Measurements from ENCODE around the gene IL13RA1. TPM values are rescaled to one million over a fixed set of nuclear protein-coding genes. Genes with fewer than 3 reads are reported as not detected.

The IL13RA1 gene
- polyA plus RNA-seq, 3 donors = 48.8 to 74.6 (median 72.6) TPM

DNA sequence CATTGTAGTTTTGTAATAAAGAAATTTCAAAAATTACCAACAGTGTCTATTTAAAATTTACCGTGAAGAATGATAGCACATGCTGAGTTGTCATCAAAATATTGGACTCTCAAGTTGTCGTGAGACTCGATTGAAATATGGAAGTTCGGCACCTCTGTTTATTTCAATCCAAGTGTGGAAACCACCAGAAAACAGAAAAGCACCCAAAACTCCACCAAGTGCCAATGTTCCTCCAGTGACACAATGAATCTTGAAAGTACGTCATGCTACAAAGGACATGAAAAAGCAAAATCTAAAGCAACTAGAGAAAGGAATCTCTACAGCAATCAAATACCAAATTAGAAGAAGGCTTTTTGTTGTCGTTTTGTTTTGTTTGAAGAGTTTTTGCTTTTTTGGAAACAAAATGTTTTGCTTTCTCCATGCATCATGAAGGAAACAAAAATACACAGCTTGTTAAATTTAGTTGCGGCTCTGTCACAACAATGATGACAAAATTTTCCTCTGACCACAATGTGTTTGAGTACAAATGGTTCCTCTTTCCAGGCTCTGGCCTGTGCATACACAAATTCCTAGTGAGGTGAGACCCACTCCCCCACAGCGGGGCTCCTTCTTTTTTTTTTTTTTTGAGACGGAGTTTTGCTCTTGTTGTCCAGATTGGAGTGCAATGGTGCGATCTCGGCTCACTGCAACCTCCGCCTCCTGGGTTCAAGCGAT is 9.6 kb upstream of the IL13RA1 start:
- TF ChIP-seq, protein P1, sequence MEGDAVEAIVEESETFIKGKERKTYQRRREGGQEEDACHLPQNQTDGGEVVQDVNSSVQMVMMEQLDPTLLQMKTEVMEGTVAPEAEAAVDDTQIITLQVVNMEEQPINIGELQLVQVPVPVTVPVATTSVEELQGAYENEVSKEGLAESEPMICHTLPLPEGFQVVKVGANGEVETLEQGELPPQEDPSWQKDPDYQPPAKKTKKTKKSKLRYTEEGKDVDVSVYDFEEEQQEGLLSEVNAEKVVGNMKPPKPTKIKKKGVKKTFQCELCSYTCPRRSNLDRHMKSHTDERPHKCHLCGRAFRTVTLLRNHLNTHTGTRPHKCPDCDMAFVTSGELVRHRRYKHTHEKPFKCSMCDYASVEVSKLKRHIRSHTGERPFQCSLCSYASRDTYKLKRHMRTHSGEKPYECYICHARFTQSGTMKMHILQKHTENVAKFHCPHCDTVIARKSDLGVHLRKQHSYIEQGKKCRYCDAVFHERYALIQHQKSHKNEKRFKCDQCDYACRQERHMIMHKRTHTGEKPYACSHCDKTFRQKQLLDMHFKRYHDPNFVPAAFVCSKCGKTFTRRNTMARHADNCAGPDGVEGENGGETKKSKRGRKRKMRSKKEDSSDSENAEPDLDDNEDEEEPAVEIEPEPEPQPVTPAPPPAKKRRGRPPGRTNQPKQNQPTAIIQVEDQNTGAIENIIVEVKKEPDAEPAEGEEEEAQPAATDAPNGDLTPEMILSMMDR (IDR thresholded peaks at IDR 0.05) = no peak
- peak overlapping the region; percentile 70 for H3K9ac ChIP-seq (ENCODE audit: insufficient read depth, low read length, poor library complexity, severe bottlenecking)
- no peaks in the 10 kb centered on the region for H3K36me3 ChIP-seq (replicated peaks in 1 of 2; ENCODE audit: control insufficient read depth in 1 of 2, insufficient read depth in 2 of 2, low read length in 2 of 2)
- Mint-ChIP-seq H3K4me1 (peaks cover 60% of the 10 kb centered on the region), H3K27me3 (ENCODE audit: low read depth in 3 of 3) (peaks cover 0 to 11% (median 0%) of the 10 kb centered on the region in 3 donors), H3K4me3 (peak overlapping the region; percentile 37 to 48), H3K9me3 (peaks cover 0 to 18% (median 1%) of the 10 kb centered on the region in 7 donors), H3K27ac (peak overlapping the region; percentile 97 to 100 (median 99)), H3K36me3 (no peaks in the 10 kb centered on the region)
- DNase-seq = peak; percentile 83 to 92 (median 84)
- no peaks in the 10 kb centered on the region for H3K79me2 ChIP-seq (ENCODE audit: insufficient read depth, low read length)
- no peak overlapping the region for H2AFZ ChIP-seq (ENCODE audit: insufficient read depth, low read depth, low read length, poor library complexity, severe bottlenecking)
- H3K4me1 ChIP-seq (ENCODE audit: control insufficient read depth in 1 of 2, insufficient read depth in 2 of 2, low read length in 2 of 2) = peaks cover 72 to 75% of the 10 kb centered on the region in 2 donors
- H3K4me3 ChIP-seq (replicated peaks in 1 of 3; ENCODE audit: low read depth in 2 of 3, low read length in 3 of 3) = peak overlapping the region in 1 of 3 experiments; percentile 33
- no peaks in the 10 kb centered on the region for H4K20me1 ChIP-seq (ENCODE audit: insufficient read depth, low read length)
- peak overlapping the region; percentile 51 for H3K4me2 ChIP-seq (replicated peaks; ENCODE audit: extremely low read depth, low read length, poor library complexity, severe bottlenecking)
- no CpG with 5 or more reads among the region's 13 CpGs for WGBS (ENCODE audit: insufficient coverage)
- peak overlapping the region; percentile 95 to 97 for H3K27ac ChIP-seq (ENCODE audit: low read depth in 1 of 2, low read length in 2 of 2)
- H3K9me3 ChIP-seq (replicated peaks in 1 of 2; ENCODE audit: control insufficient read depth in 1 of 2, insufficient read depth in 1 of 2, low read length in 2 of 2) = no peaks in the 10 kb centered on the region
- no peaks in the 10 kb centered on the region for H3K27me3 ChIP-seq (ENCODE audit: control insufficient read depth in 2 of 2, insufficient read depth in 2 of 2, low read length in 2 of 2)
- intact Hi-C loops (cut with micrococcal nuclease) = no loop called here

DNA sequence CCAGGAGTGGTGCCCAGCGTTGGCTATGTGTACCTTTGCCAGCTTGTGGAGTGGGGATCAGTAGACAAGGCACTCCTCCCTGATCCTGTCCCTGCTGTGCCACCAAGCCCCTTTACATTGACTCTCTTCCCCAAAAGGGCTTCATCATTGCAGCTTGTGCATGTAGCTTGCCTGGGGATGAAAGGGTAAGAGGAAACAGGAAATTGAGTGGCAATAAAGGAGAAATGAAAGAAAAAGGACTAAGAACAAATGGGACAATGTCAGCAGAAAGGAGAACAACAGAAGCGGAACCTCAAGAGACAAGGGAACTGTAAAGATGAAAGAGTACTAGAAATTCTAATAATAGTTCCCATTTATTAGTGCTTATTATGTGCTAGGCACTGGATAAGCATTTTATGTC is 8.7 kb upstream of the IL13RA1 start:
- TF ChIP-seq, protein P1 (IDR thresholded peaks at IDR 0.05) = no peak
- DNase-seq = peak; percentile 80 to 89 (median 84)
- Histone ChIP-seq H4K20me1 (ENCODE audit: insufficient read depth, low read length) (no peaks in the 10 kb centered on the region), H3K4me1 (ENCODE audit: control insufficient read depth in 1 of 2, insufficient read depth in 2 of 2, low read length in 2 of 2) (peaks cover 81 to 82% of the 10 kb centered on the region in 2 donors), H3K79me2 (ENCODE audit: insufficient read depth, low read length) (no peaks in the 10 kb centered on the region), H3K36me3 (replicated peaks in 1 of 2; ENCODE audit: control insufficient read depth in 1 of 2, insufficient read depth in 2 of 2, low read length in 2 of 2) (no peaks in the 10 kb centered on the region), H3K9me3 (replicated peaks in 1 of 2; ENCODE audit: control insufficient read depth in 1 of 2, insufficient read depth in 1 of 2, low read length in 2 of 2) (no peaks in the 10 kb centered on the region), H2AFZ (ENCODE audit: insufficient read depth, low read depth, low read length, poor library complexity, severe bottlenecking) (no peak overlapping the region), H3K9ac (ENCODE audit: insufficient read depth, low read length, poor library complexity, severe bottlenecking) (peak overlapping the region; percentile 70), H3K4me2 (replicated peaks; ENCODE audit: extremely low read depth, low read length, poor library complexity, severe bottlenecking) (peak overlapping the region; percentile 51), H3K27me3 (ENCODE audit: control insufficient read depth in 2 of 2, insufficient read depth in 2 of 2, low read length in 2 of 2) (no peaks in the 10 kb centered on the region), H3K4me3 (replicated peaks in 1 of 3; ENCODE audit: low read depth in 2 of 3, low read length in 3 of 3) (peak overlapping the region in 1 of 3 experiments; percentile 35), H3K27ac (ENCODE audit: low read depth in 1 of 2, low read length in 2 of 2) (peak overlapping the region; percentile 95 to 97)
- H3K27ac Mint-ChIP-seq = peak overlapping the region; percentile 97 to 100 (median 99)
- peaks cover 68% of the 10 kb centered on the region for H3K4me1 Mint-ChIP-seq
- peak overlapping the region; percentile 43 to 78 for H3K4me3 Mint-ChIP-seq
- peaks cover 0 to 11% (median 0%) of the 10 kb centered on the region in 3 donors for H3K27me3 Mint-ChIP-seq (ENCODE audit: low read depth in 3 of 3)
- H3K9me3 Mint-ChIP-seq = peaks cover 0 to 16% (median 0%) of the 10 kb centered on the region in 7 donors
- no CpG with 5 or more reads among the region's 2 CpGs for WGBS (ENCODE audit: insufficient coverage)
- H3K36me3 Mint-ChIP-seq = no peaks in the 10 kb centered on the region
- intact Hi-C loops (cut with micrococcal nuclease) = no loop called here
